ENCODE results near the gene RALGAPA2. TPM values are rescaled to one million over a fixed set of nuclear protein-coding genes. Genes with fewer than 3 reads are reported as not detected.

Gene RALGAPA2
- total and polyA plus RNA-seq, 2 of the 13 experiments (the other 11 are each of a cell fraction or from before 2014, with no cell fraction given), result 13.8 to 17.7 TPM

DNA sequence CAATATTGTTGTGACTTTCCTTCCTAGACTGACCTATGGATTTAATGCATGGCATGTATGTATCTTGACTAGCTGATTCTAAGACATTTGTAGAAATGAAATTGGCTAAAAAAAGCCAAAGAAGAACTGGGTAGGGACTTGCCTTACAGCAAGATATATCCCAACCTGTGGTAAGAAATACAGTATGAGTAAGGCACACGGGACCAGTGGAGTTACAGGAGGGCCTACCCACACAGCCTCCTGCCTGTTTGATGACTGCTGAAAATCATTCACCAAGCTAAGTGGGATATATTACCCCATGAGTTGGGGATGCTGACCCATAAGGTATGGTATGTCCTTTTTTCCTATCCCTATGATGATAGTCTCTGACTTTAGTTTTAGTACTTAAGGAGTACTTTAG, 232.3 kb downstream of the RALGAPA2 start:
- in situ Hi-C loops (cut with HindIII; ENCODE audit: extremely low pct_ligation_motif_present, low pct_unique_long_range_greater_than_20kb) (no loop called here), intact Hi-C loops (cut with micrococcal nuclease; ENCODE audit: unreplicated experiment) (no loop called here)
- Histone ChIP-seq H3K4me1 (ENCODE audit: insufficient read depth, low read length) (peaks cover 14% of the 10 kb centered on the region), H3K9ac (ENCODE audit: insufficient read depth, low read depth, low read length) (no peak overlapping the region), H3K4me2 (ENCODE audit: low read depth, low read length) (no peak overlapping the region), H3K9me3 (ENCODE audit: low read length) (no peaks in the 10 kb centered on the region), H3K79me2 (ENCODE audit: insufficient read depth, low read length) (no peaks in the 10 kb centered on the region), H2AFZ (ENCODE audit: low read length) (no peak overlapping the region), H3K36me3 (replicated peaks in 1 of 2; ENCODE audit: control insufficient read depth in 1 of 2, insufficient read depth in 2 of 2, low read length in 2 of 2) (0 out of 5 replicates have a peak, but pooled peaks cover 0 to 1% of the 10 kb centered on the region in 2 experiments), H3K27me3 (ENCODE audit: control insufficient read depth in 1 of 2, insufficient read depth in 2 of 2, low read length in 2 of 2) (no peaks in the 10 kb centered on the region), H4K20me1 (ENCODE audit: insufficient read depth, low read length) (no peaks in the 10 kb centered on the region), H3K27ac (ENCODE audit: extremely low read length, insufficient read depth, low read length) (no peak overlapping the region), H3K4me3 (replicated peaks in 1 of 3; ENCODE audit: insufficient read depth in 1 of 3, low read depth in 2 of 3, low read length in 3 of 3) (no peak overlapping the region)
- FAIRE-seq, result no peak
- no TSS peak for BruUV-seq (replicated peaks)
- POLR2A ChIA-PET, result no interaction called here
- ATAC-seq, result no peak
- TF ChIP-seq POLR2AphosphoS2 (IDR thresholded peaks at IDR 0.05; ENCODE audit: low read depth, low read length) (no peak), ZNF180 (CRISPR knock-in tag; IDR thresholded peaks at IDR 0.05; ENCODE audit: borderline replicate concordance, low read depth) (no peak), ZNF724P (CRISPR knock-in tag; IDR thresholded peaks at IDR 0.05; ENCODE audit: borderline replicate concordance) (no peak), MED8 (CRISPR knock-in tag; IDR thresholded peaks at IDR 0.05; ENCODE audit: insufficient replicate concordance) (no peak), SUZ12 (IDR thresholded peaks at IDR 0.05; ENCODE audit: low read depth, low read length) (no peak), ZNF350 (CRISPR knock-in tag; IDR thresholded peaks at IDR 0.05; ENCODE audit: borderline replicate concordance, low read depth) (no peak), ZNF629 (CRISPR knock-in tag; conservative IDR thresholded peaks at IDR 0.05) (no peak)
- WGBS (ENCODE audit: low lambda C conversion rate), result 100% methylated on average over 1 of the region's 1 CpG
- CTCF ChIA-PET (ENCODE audit: low intra/inter-chr PET ratio, low total read pairs), result no interaction called here
- no peak for DNase-seq (ENCODE audit: low spot score)

DNA sequence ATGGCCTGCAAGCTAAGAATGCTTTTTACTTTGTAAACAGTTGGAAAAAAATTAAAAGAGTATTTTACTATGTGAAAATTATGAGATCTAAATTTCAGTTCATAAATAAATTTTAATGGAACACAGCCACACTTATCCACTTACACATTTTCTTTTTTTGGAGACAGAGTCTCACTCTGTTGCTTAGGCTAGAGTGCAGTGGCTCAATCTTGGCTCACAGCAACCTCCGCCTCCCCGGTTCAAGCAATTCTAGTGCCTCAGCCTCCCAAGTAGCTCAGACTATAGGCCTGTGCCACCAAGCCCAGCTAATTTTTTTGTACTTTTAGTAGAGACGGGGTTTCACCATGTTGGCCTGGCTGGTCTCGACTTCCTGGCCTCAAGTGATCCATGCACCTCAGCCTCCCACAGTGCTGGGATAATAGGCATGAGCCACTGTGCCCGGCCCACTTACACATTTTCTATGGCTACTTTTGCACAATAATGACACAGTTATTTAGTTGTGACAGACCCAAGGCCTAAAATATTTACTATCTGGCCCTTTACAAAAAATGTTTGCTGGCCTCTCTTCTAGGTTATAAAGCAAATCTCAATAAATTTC, 234.9 kb downstream of the RALGAPA2 start:
- Histone ChIP-seq H4K20me1 (ENCODE audit: insufficient read depth, low read length) (no peaks in the 10 kb centered on the region), H3K4me3 (replicated peaks in 1 of 3; ENCODE audit: insufficient read depth in 1 of 3, low read depth in 2 of 3, low read length in 3 of 3) (no peak overlapping the region), H3K27me3 (ENCODE audit: control insufficient read depth in 1 of 2, insufficient read depth in 2 of 2, low read length in 2 of 2) (no peaks in the 10 kb centered on the region), H3K36me3 (replicated peaks in 1 of 2; ENCODE audit: control insufficient read depth in 1 of 2, insufficient read depth in 2 of 2, low read length in 2 of 2) (0 out of 5 replicates have a peak, but pooled peaks cover 0 to 1% of the 10 kb centered on the region in 2 experiments), H3K4me2 (ENCODE audit: low read depth, low read length) (no peak overlapping the region), H3K4me1 (ENCODE audit: insufficient read depth, low read length) (peaks cover 7% of the 10 kb centered on the region), H3K27ac (ENCODE audit: extremely low read length, insufficient read depth, low read length) (no peak overlapping the region), H3K9ac (ENCODE audit: insufficient read depth, low read depth, low read length) (no peak overlapping the region), H3K9me3 (ENCODE audit: low read length) (no peaks in the 10 kb centered on the region), H3K79me2 (ENCODE audit: insufficient read depth, low read length) (no peaks in the 10 kb centered on the region), H2AFZ (ENCODE audit: low read length) (no peak overlapping the region)
- no peak for ATAC-seq
- no TSS peak for BruUV-seq (replicated peaks)
- CTCF ChIA-PET (ENCODE audit: low intra/inter-chr PET ratio, low total read pairs), result no interaction called here
- intact Hi-C loops (cut with micrococcal nuclease; ENCODE audit: unreplicated experiment), result no loop called here
- no peak for FAIRE-seq
- WGBS (ENCODE audit: low lambda C conversion rate), result 99% methylated on average over 5 of the region's 5 CpGs
- POLR2A ChIA-PET, result no interaction called here
- DNase-seq (ENCODE audit: low spot score), result no peak
- in situ Hi-C loops (cut with HindIII; ENCODE audit: extremely low pct_ligation_motif_present, low pct_unique_long_range_greater_than_20kb), result no loop called here
- TF ChIP-seq, protein P1, sequence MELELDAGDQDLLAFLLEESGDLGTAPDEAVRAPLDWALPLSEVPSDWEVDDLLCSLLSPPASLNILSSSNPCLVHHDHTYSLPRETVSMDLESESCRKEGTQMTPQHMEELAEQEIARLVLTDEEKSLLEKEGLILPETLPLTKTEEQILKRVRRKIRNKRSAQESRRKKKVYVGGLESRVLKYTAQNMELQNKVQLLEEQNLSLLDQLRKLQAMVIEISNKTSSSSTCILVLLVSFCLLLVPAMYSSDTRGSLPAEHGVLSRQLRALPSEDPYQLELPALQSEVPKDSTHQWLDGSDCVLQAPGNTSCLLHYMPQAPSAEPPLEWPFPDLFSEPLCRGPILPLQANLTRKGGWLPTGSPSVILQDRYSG (CRISPR knock-in tag; IDR thresholded peaks at IDR 0.05), result no peak
- no peak for TF ChIP-seq ZNF891 (CRISPR knock-in tag; IDR thresholded peaks at IDR 0.05)
- no peak for TF ChIP-seq FOSL1 (CRISPR knock-in tag; IDR thresholded peaks at IDR 0.05; ENCODE audit: borderline replicate concordance)
- TF ChIP-seq, protein P2, sequence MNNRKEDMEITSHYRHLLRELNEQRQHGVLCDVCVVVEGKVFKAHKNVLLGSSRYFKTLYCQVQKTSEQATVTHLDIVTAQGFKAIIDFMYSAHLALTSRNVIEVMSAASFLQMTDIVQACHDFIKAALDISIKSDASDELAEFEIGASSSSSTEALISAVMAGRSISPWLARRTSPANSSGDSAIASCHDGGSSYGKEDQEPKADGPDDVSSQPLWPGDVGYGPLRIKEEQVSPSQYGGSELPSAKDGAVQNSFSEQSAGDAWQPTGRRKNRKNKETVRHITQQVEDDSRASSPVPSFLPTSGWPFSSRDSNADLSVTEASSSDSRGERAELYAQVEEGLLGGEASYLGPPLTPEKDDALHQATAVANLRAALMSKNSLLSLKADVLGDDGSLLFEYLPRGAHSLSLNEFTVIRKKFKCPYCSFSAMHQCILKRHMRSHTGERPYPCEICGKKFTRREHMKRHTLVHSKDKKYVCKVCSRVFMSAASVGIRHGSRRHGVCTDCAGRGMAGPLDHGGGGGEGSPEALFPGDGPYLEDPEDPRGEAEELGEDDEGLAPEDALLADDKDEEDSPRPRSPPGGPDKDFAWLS (CRISPR knock-in tag; IDR thresholded peaks at IDR 0.05; ENCODE audit: borderline replicate concordance), result no peak
- no peak for TF ChIP-seq ZNF274 (CRISPR knock-in tag; IDR thresholded peaks at IDR 0.05)

Measured in HepG2 (cell line).